Posterior vena cava (tissue), 2 donors: Measurements from ENCODE around the gene LRRC37A. TPM values are rescaled to one million over a fixed set of nuclear protein-coding genes. Genes with fewer than 3 reads are reported as not detected.
A peak's percentile ranks its signal among the peaks of the same experiment; 100 is the strongest.
"Not testable (repeated sequence)": the region's sequence is repeated elsewhere in the genome, so short reads cannot be mapped to it uniquely, and the experiment has no call there.

Source experiments
- DNase-seq: peaks from one replicate; pipeline ENCODE4 v3.0.0-alpha.2; 2020; ENCODE audit warnings: low spot score
- intact Hi-C, 2 donors: fragments of 100-400 bp; cut with DNase I; formaldehyde crosslinking; loops; one replicate each; pipeline versions ENCODE4 v1.14.1 to v1.14.2; 2022 to 2023
- long read RNA-seq, 2 donors: library from polyadenylated mRNA; unstranded; transcript quantifications; one replicate each; pipeline ENCODE4 v2.0.0, GENCODE V29; 2020 to 2021
- total RNA-seq, 2 donors: library from RNA; stranded (reverse); fragmentation: NEBNext Ultra II Directional; extraction: Animal tissue kit (Norgen Biotek cat#: 25700); gene quantifications; one replicate each; pipeline ENCODE4 v1.2.1, GENCODE V29; 2021
- donor health status: DM: yes; HTN: yes; CAD: no.
- donor health status: DM: yes; HTN: yes; CAD: no.

The LRRC37A gene
- 1 to 10 TPM; 1.7 to 5.4 TPM for total RNA-seq
- long read RNA-seq, donor 1, partial matches to known transcripts: 0 of 8 reads
- long read RNA-seq, donor 1, other reads (novel, unspliced or antisense): 8 of 8 reads
- long read RNA-seq, donor 2, partial matches to known transcripts: 0 of 1 reads
- long read RNA-seq, donor 2, other reads (novel, unspliced or antisense): 1 of 1 reads

DNA sequence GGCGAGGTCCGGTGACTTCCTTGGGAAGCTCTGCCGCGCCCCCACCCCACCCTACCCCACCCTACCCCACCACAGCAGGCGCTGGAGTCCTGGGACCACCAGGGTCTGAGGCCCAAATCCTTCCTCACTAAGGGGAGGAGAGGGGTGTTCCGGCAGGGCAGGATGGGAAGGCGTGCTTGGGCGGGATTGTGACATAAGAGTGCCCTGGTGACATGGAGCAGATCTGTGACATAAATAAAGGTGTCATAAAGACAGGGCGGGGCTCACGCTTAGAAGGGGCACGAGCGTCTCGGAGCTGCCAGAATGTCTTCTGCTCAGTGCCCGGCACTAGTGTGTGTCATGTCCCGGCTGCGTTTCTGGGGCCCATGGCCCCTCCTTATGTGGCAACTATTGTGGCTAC is at the start of gene LRRC37A:
Gene LRRC37A, plus strand, starts transcription at position 301 of the 400 bp plus-strand sequence. Its CDS starts 3 bp downstream, at position 304.
- DNase-seq, intact Hi-C loops: not testable (repeated sequence)

DNA sequence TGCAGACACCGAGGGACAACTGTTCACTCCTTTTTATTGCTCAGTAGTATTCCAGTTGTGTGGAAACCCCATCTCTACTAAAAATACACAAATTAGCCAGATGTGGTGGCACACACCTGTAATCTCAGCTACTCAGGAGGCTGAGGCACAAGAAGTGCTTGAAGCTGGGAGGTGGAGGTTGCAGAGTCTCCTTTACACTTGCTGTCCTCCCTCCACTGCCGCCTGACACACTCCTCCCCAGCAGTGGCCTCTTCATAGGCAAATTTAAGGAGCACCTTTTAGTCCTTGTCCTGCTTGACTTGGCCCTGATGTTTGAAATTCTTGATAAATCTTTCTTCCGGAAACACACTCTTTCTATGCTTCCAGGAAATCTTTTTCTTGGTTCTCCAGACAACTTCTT is 45.8 kb upstream of the LRRC37A start:
- DNase-seq: peak; percentile 8
- intact Hi-C loops: not testable (repeated sequence)

DNA sequence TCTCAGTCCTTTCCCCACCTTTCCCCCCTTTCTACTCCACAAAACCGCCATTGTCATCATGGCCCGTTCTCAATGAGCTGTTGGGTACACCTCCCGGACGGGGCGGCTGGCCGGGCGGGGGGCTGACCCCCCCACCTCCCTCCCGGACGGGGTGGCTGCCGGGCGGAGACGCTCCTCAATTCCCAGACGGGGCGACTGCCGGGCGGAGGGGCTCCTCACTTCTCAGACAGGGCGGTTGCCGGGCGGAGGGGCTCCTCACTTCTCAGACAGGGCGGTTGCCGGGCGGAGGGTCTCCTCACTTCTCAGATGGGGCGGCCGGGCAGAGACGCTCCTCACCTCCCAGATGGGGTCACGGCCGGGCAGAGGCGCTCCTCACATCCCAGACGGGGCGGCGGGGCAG is 42.1 kb upstream of the LRRC37A start:
- intact Hi-C loops: not testable (repeated sequence)
- DNase-seq: peak; percentile 85

DNA sequence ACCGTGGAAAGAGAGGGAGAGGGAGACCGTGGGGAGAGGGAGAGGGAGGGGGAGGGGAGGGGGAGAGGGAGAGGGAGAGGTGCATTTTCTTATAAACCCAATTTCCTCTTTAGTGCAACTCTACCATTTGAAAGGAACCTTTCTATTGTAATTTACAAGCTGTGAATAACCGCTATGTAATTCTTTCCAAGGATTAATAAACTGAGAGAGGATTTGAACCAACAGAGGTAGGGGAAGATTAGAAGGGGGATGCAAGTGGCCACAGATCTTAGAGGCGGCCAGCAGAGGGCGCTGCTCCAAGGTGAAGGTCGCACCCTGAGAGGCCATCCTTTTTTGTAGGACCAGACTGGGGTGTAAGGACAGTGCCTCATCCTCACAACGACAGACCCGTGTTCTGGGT is 41.2 kb upstream of the LRRC37A start:
- intact Hi-C loops: not testable (repeated sequence)
- DNase-seq: peak; percentile 94

DNA sequence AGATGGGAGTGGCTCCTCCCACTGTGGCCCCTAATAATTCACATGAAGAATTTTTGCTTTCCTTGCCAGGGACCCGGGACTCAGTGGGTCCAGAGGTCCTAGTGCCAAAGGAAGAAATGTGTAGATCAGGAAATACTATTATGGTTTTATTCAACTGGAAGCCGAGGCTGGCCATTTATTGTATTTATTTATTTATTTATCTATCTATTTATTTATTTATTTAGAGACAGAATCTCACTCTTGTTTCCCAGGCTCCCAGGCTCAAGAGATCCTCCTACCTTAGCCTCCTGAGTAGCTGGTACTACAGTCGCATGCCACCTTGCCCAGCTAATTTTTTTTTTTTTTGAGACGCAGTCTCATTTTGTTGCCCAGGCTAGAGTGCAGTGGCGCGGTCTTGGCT is 40.7 kb upstream of the LRRC37A start:
- intact Hi-C loops, DNase-seq: not testable (repeated sequence)

DNA sequence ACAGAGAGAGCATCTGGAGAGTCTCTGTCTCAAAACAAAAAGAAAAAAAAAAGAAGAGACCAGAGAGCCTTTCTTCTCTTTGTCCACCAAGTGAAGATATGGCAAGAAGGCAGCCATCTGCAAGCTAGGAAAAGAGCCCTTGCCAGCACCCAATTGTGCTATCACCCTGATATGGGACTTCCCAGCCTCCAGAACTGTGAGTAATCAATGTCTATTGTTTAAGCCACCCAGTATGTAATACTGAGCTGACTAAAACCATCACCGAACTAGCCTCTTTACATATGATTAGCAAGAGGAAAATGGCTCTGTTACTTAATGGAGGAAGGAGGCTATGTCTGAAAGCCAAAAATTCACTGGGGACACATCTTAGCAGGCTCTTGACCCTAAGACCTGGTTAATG is 38.6 kb upstream of the LRRC37A start:
- intact Hi-C loops, DNase-seq: not testable (repeated sequence)

DNA sequence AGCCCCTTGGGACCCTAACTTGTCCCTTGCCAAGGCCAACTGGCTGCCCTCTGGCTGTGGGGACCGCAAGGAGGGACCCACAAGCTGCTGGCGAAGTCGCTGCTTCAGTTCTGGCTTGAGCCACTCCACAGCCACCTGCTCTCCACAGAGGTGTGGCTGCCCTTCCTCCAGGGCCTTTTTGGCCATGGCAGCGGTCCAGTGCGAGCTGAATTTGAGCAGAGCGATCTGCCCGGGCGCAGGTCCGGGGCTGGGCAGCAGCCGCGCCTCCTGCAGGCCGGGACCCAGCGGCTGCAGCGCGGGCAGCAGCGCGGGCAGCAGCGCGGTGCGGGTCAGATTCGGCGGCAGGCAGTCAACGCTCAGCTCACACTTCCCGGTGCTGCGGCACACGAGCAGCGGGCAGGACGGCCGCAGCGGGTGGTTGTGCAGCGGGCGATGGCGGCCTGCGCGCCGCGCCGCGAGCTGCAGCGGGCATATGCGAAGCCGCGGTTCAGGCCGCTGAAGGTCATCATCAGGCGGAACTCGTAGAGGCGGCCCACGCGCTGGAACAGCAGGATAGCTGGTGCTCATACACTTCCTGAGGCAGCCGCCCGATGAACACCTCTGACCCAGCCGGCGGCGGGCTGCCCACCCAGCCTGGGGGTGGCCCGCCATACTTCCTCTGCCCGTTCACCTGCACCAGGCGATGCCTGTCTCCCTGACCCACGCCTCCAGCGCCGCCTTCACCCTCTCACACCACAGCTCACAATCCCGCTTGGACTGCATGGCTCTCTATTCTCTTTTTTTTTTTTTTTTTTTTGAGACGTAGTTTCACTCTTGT is 34.9 kb upstream of the LRRC37A start:
- DNase-seq, intact Hi-C loops: not testable (repeated sequence)

DNA sequence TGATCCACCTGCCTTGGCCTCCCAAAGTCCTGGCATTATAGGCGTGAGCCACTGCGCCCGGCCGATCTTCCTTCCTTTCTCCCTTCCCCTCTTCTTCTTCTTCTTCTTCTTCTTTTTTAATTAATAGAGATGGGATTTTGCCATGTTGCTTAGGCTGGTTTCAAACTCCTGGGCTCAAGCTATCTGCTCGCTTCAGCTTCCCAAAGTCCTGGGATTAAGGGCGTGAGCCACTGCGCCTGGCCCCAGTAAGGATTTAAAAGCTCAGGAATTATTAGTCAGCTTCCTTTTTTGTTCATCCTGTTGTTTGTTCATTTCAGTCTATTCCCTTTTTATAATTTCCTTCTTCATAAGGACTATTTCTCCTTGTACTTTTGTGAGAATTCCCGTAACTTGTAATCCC is 32.7 kb upstream of the LRRC37A start:
- intact Hi-C loops: no loop called here
- DNase-seq: no peak

DNA sequence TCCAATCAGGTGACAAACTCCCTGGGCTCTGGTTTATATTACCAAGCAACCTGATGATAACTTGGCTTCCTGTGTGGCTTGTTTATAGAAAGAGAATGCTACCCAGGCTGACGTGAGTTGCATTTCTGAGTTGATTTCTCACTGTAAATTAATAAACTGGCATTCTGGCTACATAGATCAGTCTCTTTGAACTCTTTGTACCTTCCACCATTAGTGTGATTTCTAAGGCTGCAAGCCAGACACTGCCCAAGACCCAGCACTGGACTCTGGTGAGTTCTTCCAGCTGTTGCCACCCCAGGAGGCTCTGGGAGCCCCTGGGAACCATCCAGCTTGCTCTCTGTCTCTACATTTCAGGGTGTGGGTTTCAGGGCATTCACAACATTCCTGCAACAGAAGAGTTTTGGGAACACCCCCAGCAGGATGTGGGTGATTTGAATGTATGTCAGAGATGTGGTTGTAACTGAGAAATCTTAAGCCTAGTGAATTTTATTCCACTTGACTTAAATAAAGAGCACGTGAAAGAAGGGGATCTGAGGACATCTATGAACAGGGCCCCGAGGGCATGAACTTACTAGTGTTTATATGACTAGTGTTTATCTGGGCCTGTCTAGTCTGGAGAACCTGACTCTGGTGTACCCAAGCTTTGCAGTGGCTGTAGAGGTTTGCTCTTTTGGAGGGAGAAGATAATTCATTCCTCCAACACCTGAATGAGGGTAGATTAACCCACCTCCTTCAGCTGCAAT is 30.3 kb upstream of the LRRC37A start:
- intact Hi-C loops: no loop called here
- DNase-seq: peak; percentile 32

DNA sequence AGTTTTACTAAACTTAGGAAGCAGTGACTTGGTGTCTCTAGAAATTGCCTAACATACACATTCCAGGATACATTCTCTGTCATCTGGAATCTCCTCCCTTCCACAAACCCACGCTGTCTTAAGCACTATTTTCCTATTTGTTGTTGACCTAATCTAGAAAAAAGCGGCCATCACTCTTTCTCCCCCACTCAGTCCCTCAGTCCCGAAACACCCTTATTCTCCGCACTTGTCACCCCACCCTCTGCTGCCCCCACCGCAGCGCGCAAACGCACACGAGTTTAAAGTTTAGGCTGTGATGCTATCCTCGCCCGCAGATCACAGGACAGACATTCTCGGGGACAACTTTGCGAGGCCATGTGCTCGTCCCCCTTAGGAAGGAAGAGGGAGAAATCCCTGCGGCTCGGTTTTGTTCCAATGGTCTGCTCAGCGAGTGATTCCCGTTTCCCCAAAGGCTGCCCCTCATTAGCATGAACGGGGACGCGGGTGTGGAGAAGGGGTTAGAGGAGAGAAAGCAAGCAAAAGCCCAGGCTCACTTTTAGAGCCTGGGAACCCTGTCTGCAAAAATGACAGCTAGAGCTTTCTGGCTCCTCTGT is 28.8 kb upstream of the LRRC37A start:
- intact Hi-C loops: not testable (repeated sequence)

DNA sequence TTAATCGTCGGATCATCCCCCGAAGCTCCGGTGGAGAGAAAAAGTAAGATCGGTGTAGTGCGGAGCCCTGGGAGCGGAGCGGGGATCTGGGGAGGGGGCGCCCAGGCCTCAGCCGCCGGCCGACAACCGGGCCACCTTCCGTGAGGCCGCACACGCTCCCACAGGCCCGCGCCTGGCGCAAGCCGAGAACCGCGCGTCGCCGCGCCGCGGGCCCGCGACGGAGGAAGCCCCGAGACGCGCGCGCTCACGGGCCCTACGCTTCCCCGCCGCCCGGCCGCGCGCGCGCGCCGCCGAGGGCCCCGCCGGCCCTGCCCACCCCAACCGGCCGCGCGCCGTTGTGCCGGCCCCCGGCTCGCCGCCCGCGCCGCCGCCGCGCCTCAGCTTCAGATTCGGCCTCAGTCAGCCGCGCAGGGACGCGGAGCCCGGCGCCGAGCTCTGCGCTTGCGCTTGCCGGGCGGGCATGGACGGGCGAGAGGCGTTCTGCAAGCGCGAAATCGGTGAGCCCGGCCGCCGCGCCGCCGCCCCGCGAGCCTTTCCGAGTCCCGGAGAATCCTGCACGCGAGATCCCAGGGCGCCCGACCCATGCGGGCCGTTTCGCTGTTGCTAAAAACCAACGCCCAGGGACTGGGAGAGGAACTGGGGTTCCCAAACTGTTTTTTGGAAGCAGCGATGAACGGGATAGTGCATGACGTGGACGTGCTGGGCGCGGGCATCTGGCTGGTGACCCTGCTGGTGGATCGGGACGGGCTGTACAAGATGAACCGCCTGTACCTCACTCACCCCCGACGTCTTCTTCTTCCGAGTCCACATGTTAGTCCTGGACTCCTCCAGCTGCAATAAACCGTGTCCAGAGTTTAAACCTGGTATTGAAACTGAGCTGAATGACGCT is 28.0 kb upstream of the LRRC37A start:
- DNase-seq: peak; percentile 97
- intact Hi-C loops: no loop called here

More for the DNA sequence above, 28.8 kb upstream of the LRRC37A start:
- DNase-seq: not testable (repeated sequence)

DNA sequence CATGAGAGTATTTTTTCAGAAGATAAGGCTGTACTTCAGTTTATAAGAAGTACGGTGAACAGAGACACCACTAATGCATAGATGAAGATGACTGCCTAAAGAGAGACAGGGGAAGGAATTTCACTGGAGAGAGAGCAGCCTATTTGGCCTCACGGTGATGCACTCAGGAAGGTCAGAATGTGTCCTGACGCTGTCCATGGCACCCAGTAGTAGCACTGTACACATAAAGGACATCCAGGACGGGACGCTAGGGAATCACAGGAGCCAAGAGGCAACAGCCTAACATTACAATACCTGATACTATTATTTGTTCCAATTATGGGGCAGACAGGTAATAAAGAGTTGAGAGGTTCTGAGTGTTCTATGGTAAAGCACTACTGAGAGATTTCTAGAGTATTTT is 24.9 kb upstream of the LRRC37A start:
- intact Hi-C loops: no loop called here
- no peak for DNase-seq

DNA sequence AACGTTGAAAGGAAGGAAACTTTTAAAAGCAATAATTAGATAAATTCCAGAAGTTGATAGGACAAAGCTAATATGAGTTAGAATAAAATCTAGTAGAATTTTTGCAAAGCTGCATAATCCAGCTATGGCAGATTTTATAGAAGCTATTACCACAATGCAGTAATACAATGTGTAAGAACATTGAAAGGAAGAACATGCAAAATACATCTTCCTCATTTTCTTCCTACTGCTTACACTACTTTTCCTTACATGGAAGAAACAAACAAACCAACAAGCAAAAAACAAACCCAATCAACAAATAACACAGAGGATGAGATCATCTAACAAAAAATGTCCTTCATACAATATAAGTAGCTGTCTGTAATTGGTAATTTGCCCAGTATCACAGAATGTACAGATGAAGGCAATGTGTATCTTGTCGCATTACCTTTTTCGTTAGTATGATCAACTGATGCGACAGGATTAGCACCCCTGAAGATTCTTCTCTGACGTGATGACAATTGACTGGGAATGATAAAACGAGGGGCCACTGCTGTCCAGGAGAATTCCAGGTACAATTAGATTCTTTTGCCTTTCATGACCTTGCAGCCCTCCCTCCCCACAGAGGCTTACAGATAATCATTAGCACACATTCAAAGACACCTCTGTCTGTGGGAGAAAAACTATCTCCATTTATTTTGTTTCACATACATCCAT is 21.2 kb upstream of the LRRC37A start:
- DNase-seq: no peak
- intact Hi-C loops: no loop called here

DNA sequence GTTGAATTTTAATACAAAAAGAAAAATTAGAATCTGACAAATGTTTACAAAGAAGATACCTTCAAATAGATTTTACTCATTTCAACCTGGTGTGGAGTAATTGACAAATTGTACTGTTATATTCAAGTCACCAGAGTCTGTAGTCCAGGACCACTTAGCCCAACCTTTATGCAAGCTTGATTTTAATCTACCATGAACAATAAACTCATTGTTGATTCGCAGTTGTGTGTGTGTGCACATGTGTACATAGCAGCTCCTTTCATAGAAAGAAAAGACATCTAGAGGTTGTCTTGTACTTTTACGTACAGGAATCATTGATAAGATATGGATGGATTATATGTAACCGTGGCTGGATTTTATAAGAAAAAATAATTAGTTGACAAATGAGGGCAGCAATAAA is 20.7 kb upstream of the LRRC37A start:
- DNase-seq: no peak
- intact Hi-C loops: no loop called here

DNA sequence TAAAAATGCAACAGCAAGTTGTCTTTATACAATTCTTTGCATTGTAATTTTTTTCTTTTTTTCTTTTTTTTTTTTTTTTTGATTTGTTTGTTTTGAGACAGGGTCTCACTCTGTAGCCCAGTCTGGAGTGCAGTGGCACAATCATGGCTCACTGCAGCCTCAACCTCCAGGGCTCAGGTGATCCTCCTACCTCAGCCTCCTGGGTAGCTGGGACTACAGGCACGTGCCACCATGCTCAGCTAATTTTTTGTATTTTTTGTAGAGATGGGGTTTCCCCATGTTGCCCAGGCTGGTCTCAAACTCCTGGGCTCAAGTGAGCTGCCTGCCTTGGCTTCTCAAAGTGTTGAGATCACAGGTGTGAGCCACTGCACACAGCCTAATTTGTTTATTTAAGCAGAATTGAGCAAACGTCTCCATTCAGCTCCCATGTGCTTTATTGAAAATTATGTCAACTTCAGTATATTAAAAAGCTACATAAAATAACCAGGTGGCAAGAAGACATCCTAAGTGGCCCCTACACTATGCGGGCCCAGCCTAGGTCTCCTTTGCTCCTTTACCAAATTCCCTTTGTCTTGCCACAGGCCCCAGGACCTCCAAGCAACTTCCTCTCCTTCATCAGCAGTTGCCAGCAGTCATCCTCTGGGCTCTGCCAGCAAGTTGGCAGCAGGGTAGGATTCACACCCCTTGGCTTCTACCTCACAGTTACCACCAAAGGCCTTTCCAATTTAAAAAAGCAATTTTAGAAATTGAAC is 18.0 kb upstream of the LRRC37A start:
- DNase-seq, intact Hi-C loops: not testable (repeated sequence)

DNA sequence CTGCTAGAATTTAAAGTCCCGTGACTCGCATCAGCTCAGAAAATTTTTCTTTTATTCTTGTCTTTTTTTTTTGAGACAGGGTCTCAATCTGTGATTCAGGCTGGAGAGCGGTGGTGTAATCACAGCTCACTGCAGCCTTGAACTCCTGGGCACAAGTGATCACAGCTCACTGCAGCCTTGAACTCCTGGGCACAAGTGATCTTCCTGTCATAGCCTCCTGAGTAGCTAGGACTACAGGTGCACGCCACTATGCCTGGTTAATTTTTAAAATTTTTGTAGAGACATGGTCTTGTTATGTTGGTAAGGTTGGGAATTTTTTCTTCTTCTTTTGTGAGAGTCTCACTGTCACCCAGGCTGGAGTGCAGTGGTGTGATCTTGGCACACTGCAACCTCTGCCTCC is 13.6 kb upstream of the LRRC37A start:
- intact Hi-C loops: loop anchor here in 1 of 2 donors (10.0 kb wide), 1 partner anchor 67 kb away; no protein-coding TSS in a partner anchor
- not testable (repeated sequence) for DNase-seq

DNA sequence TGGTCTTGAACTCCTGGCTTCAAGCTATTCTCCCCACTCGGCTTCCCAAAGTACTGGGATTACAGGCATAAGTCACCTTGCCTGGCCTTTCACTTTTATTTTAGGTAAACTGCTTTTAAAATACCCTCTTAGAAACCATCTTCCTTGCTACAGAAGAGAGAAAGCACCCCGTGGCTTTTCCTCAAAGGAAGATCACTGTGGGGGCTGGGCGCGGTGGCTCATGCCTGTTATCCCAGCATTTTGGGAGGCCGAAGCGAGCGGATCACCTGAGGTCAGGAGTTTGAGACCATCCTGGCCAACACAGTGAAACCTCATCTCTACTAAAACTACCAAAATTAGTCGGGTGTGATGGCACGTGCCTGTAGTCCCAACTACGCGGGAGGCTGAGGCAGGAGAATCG is 12.3 kb upstream of the LRRC37A start:
- not testable (repeated sequence) for DNase-seq
- intact Hi-C loops: loop anchor here in 1 of 2 donors (10.0 kb wide), 1 partner anchor 68 kb away; no protein-coding TSS in a partner anchor
